Measurements from ENCODE around the gene CAPN10.

DNA sequence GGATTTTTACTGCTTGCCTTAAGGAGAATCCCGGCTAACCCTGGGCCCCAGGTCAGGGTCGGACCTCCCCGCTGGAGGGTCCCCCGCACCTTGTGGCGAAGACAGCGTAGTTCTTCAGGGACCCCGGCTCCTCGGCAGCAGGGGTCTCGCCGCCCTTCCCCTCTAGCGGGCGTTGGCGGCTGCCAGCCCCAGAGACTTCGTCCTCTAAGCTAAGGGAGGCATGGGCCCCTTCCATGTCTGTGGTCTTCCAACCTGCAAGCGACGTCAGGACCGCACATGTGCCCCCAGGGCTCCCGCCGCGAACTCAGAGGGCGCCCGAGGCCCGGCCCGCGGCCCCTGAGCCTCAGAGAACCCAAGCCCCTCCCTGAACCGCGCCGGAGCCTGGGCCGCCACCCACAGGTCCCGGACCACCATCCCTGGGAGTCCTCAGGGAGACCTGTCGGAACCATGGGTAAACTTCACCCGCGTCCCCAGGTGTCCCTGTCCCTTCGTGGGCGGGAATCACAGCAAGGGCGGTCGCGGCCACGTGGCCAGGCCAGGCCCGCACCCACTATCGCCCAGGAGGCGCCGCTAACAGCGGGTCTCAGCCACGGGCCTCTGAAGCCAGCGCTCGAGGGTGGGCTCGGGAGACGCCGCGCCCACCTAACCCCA is 29.3 kb upstream of the CAPN10 start:
- TF ChIP-seq, protein P1, sequence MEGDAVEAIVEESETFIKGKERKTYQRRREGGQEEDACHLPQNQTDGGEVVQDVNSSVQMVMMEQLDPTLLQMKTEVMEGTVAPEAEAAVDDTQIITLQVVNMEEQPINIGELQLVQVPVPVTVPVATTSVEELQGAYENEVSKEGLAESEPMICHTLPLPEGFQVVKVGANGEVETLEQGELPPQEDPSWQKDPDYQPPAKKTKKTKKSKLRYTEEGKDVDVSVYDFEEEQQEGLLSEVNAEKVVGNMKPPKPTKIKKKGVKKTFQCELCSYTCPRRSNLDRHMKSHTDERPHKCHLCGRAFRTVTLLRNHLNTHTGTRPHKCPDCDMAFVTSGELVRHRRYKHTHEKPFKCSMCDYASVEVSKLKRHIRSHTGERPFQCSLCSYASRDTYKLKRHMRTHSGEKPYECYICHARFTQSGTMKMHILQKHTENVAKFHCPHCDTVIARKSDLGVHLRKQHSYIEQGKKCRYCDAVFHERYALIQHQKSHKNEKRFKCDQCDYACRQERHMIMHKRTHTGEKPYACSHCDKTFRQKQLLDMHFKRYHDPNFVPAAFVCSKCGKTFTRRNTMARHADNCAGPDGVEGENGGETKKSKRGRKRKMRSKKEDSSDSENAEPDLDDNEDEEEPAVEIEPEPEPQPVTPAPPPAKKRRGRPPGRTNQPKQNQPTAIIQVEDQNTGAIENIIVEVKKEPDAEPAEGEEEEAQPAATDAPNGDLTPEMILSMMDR (conservative IDR thresholded peaks at IDR 0.05) = peak; percentile 52
- TF ChIP-seq ZFX (IDR thresholded peaks at IDR 0.05) = no peak

Data from C4-2B (cell line).